Astrocyte (in vitro differentiated cells and primary cell): Measurements from ENCODE around the gene PKDREJ.

Source experiments
- CTCF ChIP-seq: IDR thresholded peaks from 2 replicates; pipeline ENCODE4 v1.5.1; 2011; ENCODE audit warnings: low read depth, mild to moderate bottlenecking, inconsistent platforms, low read length, moderate library complexity; ENCODE audit not compliant: insufficient read depth
- EZH2 ChIP-seq: IDR thresholded peaks from 2 replicates; pipeline ENCODE4 v1.6.1; 2012; ENCODE audit warnings: mild to moderate bottlenecking, low read length, inconsistent platforms; ENCODE audit not compliant: insufficient read depth

GRCh38 chr22:46280999-46281623 is 18.0 kb upstream of the PKDREJ start:
- no peak for TF ChIP-seq EZH2
- no peak for TF ChIP-seq CTCF
